SK-N-SH treated with all-trans-retinoic acid at 6 μM for 48 hours (cell line): Measurements from ENCODE around the gene RNF103.

Experiments used
- ARNTL ChIP-seq: fragments of 450-650 bp; formaldehyde crosslinking; IDR thresholded peaks from 2 replicates; pipeline ENCODE4 v1.5.0; 2020; ENCODE audit warnings: low read depth, mild to moderate bottlenecking, moderate library complexity, borderline replicate concordance
- BACH2 ChIP-seq: fragments of 250-450 bp; sonication (Bioruptor Pico); IDR thresholded peaks from 2 replicates; pipeline ENCODE4 v1.9.0; 2021; ENCODE audit warnings: mild to moderate bottlenecking, borderline replicate concordance
- CSDC2 ChIP-seq: fragments of 250-450 bp; sonication (Bioruptor Pico); IDR thresholded peaks from 2 replicates; pipeline ENCODE4 v1.5.0; 2020; ENCODE audit warnings: mild to moderate bottlenecking, moderate library complexity
- RARB ChIP-seq: fragments of 250-450 bp; sonication (Bioruptor Pico); IDR thresholded peaks from 2 replicates; pipeline ENCODE4 v1.8.0; 2021; ENCODE audit warnings: mild to moderate bottlenecking, moderate library complexity
- ZC3H10 ChIP-seq: fragments of 250-450 bp; sonication (Bioruptor Pico); IDR thresholded peaks from 2 replicates; pipeline ENCODE4 v1.5.1; 2021; ENCODE audit warnings: mild to moderate bottlenecking, moderate library complexity
- ZFP3 ChIP-seq: fragments of 250-450 bp; sonication (Bioruptor Pico); IDR thresholded peaks from 2 replicates; pipeline ENCODE4 v1.5.0; 2020; ENCODE audit warnings: mild to moderate bottlenecking, moderate library complexity
- ZFP30 ChIP-seq: fragments of 450-650 bp; formaldehyde crosslinking; IDR thresholded peaks from 2 replicates; pipeline ENCODE4 v1.5.0; 2022; ENCODE audit warnings: mild to moderate bottlenecking, moderate library complexity
- ZNF565 ChIP-seq: fragments of 450-650 bp; formaldehyde crosslinking; conservative IDR thresholded peaks from 2 replicates; pipeline ENCODE4 v1.5.0; 2020; ENCODE audit warnings: low read depth, mild to moderate bottlenecking, moderate library complexity
- ZNF70 ChIP-seq: fragments of 450-650 bp; formaldehyde crosslinking; IDR thresholded peaks from 2 replicates; pipeline ENCODE4 v1.5.0; 2020; ENCODE audit warnings: mild to moderate bottlenecking, moderate library complexity

GRCh38 chr2:86617738-86618137 is 5.9 kb downstream of the RNF103 start:
- no peak for TF ChIP-seq ARNTL (CRISPR knock-in tag)
- TF ChIP-seq ZFP3 (CRISPR knock-in tag) = no peak
- TF ChIP-seq ZFP30 (CRISPR knock-in tag) = no peak
- no peak for TF ChIP-seq ZNF70 (CRISPR knock-in tag)
- TF ChIP-seq ZC3H10 (CRISPR knock-in tag) = no peak
- TF ChIP-seq ZNF565 (CRISPR knock-in tag) = no peak
- no peak for TF ChIP-seq CSDC2 (CRISPR knock-in tag)
- TF ChIP-seq RARB (CRISPR knock-in tag) = no peak
- no peak for TF ChIP-seq BACH2
